Measurements from ENCODE around the gene PM20D1.
"Not testable (repeated sequence)": the region's sequence is repeated elsewhere in the genome, so short reads cannot be mapped to it uniquely, and the experiment has no call there.

The PM20D1 gene

DNA sequence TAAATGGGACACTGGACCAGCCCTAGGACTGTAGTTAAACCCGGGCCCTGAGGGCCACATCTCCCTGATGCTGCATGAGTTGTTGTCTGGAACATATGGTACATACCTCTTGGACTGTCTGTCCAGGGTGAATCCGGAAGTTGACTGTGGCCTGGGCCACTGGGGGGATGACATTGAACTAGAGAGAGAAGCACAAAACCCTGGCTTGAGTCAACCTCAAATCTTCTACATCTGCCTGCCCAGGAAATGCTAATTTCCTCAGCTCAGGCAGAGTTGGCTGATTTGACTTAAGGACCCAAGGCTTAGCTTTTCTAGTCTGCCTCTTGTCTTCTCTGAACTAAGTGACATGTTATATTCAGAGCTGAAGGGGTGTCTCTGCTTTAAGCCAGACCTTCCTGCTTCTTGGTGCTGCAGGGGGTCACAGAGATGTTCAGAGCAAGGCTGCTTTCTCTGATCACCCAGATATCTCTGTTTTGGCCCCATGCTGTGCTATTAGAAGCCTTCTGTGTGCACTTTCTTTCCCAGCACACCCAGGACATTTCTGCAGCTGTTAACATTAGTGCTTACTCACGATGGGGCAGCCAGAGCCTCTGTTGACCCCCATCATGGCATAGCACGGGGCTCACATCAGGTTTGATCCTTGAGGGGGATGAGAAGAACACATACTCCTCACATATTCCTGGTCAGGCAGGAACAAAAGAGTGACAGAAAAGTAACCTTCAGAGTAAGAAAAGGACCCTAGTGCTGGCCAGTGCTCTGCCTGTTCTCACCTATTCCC lies 9.6 kb downstream of the PM20D1 start:
- no peak for DNase-seq

DNA sequence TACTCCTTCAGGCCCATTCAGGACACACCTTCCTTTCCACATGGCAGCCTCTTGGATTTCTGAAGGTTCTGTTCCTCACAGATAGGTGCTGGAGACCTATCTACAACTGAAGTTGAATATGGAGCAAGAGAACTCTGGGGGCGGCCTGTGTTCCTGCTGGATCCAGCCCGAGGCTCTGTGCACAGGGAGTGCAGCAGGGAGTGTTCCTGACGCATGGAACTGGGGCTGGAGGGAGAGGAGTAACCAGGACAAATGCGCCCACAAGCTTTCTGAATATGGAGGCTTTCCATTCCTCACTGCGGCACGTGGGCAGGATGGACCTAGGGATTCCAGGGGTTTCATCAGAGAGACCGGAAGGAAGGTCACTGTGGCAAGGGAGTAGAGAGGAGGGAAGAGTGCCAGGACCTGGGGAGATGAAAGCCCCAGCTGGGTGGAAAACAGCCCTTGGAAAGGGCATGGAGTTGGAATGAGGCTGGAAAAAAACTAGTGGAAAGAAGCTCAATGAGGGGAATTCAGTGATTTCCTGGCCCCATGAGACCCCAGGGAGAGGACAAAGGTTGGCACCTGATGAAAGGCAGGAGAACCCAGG lies 12.5 kb downstream of the PM20D1 start:
- no peak for DNase-seq

DNA sequence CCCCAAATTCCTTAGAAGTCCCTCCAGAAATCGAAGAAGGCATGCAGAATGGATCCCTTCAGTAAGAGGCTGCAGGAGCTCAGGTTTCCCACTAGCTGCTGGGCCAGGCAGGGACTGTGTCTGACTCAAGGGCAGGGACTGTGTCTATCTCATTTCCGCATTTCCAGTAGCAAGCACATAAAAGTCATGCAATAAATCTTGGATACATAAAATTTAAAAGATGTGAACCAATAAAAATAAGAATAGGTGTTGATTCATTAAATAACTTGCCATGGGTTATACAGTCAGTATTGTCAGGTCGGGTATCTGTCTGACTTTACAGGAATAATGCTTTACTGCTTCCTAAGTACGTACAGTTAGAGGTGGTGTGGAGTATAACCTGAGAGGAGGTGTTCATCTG lies 15.2 kb downstream of the PM20D1 start:
- no peak for DNase-seq

DNA sequence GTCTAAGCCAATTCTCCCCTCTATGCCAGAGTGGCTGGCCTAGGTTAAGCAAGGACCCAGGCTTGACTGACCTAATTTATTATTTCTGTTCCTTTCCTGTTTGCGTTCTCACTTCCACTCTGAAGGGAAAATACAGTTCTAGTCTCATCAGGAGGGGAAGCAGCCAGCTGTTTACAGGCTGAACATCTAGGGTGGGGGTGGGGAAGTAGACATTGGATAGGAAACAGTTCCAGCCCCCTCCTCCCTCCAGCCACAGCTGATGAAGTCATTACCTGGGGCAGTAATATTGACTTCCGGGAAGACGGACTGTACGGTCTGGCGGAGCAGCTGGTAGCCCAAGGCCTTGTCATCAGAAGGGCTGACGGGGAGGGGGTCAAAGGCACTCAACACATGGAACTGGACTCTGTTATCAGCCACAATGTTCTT lies 17.6 kb downstream of the PM20D1 start:
- no peak for DNase-seq

DNA sequence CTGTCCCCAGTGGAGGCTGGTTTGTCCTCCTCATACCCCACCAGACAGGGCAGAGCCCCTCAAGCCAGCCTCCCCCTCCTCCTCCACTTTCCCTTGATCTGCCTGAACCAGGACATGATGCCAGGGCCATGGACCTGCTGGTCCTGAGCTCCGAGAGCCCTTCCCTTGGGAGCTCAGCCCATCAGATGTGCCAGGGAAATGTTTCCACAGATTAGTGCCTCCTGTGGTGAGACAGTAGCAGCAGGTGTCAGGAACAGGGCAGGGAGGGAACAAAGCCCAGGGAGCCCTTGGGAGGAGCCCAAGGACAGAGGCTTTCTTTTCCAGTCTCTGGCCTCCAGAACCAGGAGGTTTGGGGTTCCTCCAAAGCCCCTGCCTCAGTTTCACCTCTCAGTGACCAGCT lies 22.3 kb downstream of the PM20D1 start:
- no peak for DNase-seq

DNA sequence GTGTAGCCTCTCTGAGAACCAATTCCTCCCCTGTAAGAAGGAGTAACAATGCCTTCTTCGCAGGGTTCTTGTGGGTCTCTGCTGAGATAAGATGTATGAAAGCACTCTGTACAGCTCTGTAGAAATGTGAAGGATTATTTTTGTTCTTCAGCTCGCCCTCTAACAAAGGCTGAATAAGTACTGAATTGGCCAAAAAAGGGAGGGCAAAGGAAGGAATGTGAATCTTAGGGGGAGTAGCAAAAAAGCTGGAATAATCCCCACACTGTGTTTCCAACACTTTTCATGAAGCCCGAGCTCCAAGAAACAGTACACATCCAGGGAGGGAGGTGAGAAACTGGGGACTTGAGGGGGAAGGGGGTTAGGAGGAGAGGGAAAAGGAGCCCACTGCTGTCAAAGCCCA lies 22.9 kb downstream of the PM20D1 start:
- no peak for DNase-seq

DNA sequence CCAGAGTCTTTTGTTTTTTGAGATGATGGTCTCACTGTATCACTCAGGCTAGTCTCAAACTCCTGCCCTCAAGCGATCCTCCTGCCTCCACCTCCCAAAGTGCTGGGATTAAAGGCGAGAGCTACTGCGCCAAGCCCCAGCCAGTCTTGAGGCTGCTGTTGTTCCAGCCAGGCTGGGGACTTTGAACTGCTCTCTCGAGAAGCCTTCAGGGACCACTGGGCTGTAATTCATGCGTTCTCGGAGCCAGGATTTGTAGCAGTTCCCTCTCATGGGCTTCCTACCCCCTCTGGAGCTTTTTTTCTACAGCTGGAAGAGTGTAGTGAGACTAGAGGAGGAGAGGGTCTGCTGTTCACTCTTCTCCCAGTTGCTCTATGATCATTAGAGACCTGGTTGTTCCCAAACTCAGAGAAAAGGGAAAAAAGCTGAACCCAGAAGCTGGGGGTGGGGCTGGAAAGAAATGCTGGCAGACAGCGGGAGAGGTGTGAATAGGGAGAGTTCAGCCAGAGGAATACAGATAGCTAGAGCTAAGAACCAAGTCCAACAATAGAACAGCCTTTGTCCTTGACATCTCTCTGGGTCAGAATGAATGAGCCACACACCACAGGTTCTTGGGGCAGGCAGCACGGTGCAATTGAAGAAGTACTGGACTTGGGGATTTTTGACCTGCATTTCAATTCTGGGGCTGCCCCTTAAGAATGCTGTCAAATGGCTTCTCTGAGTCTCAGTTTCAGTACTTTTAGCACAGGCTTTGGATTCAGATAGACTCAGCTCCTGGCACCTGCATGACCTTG lies 23.7 kb downstream of the PM20D1 start:
- DNase-seq = no peak

DNA sequence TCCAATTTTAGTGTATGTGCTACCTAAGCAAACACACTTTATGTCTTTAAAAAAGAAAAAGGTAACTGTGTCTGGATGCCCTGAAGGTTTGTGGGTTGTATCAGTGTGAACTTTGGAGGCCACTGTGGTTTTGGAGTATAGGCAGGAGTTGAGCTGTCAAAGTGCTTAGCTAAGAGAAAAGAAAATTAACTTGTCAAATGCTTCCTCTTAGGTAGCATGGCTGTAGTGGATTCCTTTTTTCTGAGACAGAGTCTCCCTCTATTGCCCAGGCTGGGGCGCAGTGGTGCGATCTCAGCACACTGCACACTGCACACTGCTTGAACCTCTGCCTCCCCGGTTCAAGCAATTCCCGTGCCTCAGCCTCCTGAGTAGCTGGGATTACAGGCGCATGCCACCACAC lies 25.8 kb downstream of the PM20D1 start:
- no peak for DNase-seq

DNA sequence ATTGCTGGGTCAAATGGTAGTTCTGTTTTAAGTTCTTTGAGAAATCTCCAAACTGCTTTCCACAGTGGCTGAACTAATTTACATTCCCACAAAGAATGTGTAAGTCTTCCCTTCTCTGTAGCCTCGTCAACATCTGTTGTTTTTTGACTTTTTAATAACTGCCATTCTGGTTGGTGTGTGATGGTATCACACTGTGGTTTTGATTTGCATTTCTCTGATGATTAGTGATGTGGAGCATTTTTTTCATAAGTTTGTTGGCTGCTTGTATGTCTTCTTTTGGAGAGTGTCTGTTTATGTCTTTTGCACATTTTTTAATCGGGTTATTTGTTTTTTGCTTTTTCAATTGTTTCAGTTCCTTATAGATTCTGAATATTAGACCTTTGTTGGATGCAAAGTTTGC lies 26.7 kb downstream of the PM20D1 start:
- DNase-seq = not testable (repeated sequence)

DNA sequence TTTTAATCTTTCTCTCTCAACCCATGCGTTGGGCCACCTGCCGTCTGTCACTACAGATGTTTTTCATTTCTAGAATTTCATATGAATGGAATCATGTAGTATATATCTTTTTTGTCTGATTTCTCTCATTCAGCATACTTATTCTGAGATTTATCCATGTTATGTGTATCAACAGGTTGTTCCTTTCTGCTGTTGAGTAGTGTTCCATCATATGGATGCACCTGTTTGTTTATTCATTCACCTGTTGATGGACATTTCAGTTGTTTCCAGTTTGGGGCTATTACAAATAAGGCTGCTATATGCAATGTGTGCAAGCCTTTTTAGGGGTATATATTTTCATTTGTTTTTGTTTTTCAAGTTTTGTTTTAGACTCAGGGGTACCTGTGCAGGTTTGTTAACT lies 27.5 kb downstream of the PM20D1 start:
- no peak for DNase-seq

DNA sequence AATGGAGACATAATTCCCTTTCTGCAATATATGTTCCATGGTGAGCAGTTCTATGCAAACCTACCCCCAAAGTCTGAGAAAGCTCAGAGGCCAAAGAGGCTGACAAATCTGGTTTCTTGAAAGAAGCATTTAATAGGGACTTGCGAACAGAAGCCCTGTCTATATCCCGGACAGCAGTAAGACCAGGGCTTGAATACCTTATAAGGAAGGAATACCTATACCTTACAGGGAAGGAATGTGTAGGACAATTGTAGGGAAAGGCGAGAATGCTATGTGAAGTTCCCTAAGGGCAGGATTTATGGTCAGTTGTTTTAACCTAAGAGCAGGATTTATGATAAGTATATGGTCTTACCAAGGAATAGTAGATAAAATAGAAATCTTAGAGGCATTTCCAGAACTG lies 31.9 kb downstream of the PM20D1 start:
- no peak for DNase-seq

DNA sequence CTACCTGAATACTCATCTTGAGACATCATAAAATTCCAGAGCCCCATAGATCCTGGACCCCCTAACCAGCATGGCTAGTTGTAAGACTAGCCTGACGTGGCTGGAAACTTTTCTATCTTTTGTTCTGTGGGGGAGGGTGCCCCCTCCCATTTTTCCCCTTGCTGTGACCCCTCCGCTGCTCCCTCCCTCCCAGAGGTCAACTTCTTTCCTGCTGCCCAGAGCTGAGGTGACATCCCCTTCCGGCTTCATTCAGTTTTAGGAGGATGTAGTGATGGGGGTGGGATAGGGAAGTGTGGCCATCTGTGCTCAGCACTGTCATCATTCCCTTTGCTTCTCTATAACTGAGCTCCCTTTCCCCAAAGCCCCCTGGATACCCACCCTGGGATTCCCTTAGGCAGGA lies 32.6 kb downstream of the PM20D1 start:
- DNase-seq = no peak

DNA sequence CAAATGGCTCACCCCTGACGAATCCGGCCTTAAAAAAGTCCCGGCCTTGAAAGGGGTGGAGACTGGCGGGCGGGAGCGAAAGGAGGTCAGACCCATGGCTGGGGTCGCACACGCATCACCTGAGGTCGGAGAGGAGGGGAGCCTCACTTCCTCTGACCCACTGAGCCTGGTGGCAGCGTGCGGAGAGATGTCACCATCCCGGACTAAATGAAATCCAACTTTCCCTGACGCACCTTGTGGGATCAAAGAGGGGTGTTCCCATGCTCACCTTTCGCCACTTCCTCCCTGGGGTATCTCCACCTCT lies 36.2 kb downstream of the PM20D1 start:
- DNase-seq = peak; percentile 23

DNA sequence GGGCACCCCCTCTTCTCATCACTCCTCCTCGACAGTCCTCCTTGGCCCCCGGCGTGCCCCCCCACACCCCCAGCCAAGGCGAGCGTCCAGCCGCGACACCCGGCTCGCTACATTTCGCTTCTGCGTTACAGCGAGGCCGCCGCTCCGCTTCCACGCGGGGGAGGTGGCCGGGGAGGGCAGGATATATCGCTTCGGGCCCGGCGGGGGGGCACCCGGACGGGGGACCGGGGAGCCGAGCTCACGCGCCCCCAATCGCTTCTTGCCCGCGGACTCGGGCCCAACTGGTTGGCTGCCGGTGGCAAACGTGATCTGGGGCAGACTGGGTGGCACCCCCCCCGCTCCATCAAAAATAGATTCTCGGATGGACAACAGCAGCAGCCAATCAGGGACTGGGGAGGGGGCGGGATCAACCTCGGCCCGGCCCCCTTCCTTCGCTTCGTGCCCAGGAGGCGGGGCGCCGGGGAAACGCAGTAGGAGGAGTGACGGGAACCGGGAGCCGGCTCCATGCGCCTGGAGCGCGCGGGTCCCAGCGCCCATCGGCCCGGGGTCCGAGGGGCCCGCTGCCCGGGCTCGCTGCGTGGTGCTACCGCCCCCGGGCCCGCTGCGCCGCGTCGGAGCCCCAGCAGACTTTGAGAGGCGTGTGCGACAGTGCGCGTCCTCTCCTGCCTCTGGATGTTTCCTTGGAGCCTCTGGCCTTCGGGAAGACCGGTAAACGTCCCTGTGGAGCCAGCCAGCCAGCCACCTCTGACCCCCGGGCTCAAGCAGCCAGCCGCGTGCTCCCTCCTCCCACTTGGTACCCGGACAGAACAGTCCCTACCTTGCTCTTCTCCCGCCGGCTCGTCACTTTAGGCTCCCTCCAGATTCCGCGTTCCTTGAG lies 36.8 kb downstream of the PM20D1 start, which contains the start of gene SLC41A1:
TSS of gene SLC41A1 (minus strand) at position 321 of the 877 bp plus-strand sequence. CDS start 2,757 bp downstream, outside the sequence.
- DNase-seq = peak; percentile 95

DNA sequence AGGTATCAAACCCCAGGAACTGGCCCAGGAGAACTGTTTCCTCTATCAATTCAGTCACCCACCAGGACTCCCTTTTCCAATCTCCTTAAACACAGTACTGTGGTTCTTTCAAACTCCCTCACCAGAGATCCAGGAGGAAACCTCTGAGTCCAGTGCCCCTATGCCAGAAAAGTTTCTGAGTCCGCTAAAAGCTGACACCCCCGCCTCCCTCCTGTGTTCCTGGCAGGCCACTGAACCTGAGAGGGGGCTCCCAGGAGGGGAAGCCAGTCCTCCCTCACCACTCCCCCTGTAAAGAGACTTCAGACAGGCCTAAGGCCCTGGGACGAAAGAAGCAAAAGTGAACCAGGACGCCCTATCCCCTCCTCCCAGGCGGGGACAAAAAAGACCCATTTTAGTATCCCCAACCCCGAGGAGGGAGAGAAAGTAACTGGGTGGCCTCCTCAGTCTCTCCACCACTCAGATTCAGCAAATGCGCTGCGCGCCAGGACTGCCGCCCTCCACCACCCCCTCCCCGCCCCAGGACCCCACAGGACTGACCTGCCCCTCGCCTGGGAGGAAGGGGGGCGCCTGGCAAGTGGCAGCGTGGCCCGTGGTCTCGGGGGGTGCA lies 37.6 kb downstream of the PM20D1 start:
- DNase-seq = no peak

DNA sequence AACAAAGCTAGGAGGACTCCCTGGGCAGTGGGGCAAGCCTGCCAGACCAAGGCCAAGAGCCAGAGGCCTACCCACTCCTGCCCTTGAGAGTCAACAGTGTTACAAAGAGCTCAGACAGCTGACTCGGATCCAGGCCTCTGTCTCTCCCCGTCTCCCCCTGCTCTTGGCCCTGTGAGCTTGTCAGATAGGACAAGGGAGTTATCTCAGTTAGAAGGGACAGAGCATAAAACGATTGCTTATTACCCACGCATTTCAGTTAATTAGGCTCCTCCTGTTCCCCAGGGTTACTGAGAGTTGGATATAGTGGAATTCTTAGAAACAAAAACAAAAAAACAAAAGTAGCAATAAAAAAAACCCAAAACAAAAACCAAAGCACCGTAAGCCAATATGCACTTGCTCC lies 38.3 kb downstream of the PM20D1 start:
- DNase-seq = no peak

DNA sequence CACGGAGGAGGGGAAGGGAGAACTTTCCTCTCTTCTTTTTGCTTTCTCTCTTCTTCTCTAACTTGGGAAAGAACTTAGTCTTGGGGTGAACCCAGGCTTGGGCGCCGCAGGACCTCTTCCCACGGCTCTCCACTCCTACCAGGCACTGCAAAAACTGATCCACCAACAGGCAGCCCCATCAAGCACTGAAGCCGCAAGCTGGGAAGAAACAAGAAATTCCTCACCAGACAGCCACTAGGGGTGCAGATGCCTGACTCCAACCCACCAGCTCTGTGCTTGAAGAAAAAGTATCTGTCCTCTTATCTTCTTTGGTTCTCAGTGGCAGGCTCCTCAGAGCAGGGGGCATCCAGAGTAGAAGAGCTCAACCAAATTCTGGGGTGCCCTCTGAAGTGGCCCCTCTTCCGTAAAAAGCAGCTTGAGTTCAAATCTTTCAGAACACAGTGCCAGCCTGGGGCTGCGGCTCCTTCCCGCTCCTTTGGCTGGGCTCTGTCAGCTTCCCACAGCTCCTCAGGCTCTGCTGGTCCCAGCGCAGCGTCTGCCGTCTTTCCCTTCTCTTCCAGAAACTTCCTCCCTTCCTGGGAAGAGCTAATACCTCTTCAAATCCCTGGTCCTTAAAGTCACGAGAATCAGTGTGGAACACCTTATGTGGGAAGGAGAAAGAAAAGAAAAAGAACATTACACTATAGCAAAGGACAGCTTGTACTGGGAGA lies 39.3 kb downstream of the PM20D1 start:
- DNase-seq = no peak

DNA sequence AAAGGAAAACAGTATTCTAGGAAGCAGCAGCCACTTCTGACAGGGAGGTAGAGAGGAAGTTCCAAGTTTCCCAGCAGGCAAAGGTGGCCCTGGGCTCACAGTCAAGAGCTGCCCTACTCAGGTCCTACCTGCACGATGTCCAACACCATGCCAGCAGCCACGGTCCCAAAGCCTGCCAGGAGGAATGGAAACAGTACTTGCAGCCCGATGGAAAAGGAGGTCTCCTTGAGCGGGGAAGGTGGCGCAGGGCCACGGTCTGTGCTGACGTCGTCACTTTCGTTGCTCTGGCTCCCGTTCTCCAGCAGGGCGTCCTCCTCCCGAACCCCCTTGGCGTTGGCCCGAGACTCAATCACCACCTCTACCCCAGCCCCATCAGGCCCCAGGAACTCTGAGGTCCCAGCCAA lies 40.0 kb downstream of the PM20D1 start:
- DNase-seq = no peak

DNA sequence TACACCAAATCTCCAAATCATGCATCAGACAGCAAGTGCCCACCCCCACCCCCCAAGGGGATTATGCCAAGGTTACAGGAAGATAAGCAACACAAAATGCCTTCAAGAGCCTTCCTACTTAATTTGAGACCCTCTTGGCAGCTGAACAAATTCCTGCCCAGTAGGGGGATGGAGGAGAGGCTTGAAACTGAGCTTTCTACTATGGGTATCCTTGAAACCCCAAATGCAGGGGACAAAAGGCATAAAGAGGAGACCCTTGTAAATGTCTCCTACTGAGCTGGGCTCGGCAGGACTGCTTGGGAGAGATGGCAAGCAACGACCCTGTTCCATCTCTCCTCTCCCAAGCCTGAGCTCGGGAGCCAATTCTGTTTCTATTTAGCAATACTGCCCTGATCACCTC lies 40.5 kb downstream of the PM20D1 start:
- no peak for DNase-seq

DNA sequence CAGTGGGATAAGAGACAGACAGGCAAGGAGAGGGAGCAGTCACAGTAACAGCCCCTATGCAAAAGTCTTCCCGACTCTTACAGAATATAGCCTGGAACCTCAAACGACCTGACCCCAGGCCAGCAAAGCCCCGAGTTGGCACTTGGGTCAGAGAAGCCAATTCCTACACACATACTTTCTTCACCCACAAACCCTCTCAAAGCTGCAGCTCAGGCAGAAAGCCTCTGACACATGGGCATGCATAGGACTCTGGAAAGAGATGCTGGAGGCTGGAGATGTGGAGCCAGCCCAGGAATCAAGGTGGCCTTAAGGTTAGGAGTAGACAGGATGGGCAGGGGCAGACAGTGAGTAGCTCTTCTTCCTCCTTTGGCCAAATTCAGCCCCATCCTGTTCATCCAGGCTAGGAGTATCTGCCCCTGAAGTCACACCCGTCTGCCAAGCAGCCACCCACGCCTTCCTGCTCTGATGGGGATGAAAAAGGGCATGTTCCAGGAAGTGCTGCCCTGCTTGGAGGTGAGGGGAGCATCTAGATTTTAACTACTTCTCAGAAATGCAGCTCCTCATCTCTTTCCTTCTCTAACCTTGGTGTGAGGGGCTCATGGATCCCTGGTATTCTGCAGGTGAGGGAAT lies 44.7 kb downstream of the PM20D1 start:
- DNase-seq = no peak

DNA sequence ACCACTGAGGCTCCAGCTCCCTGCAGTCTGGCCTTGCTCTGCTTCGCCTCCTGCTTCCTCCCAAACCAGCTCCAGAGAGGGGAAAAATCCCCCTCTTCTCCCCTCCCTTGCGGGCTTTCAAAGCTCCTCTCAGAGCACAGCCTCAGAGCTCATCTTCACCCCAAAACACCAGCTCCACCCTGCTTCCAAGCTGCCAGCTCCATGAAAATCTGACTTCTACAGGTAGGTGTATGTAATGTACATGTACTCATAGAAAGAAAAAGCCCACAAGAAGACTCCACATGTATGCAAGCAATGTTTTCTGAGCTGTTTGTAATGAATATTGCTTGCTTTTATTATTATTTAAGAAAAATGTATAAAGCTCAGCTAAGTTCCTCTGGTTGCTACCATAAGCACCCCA lies 45.3 kb downstream of the PM20D1 start:
- DNase-seq = no peak

DNA sequence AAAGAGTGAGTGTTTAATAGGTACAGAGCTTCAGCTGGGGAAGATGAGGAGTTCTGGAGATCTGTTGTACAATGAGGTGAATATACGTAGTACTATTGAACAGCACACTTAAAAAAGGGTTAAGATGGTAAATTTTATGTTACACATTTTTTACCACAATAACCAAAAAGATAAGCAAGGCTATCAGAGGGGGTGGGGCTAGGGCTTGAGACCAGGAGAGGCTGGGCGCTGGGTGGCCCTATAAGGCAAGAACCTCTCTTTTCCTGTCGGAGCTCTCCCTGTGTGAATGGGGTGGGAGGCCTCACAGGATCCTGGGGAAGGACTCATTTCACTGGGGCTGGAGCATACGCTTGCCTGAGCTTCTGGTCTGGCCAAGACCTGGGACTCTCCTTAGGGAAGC lies 45.9 kb downstream of the PM20D1 start:
- DNase-seq = no peak

All from CD4-positive, alpha-beta T cell treated with Interferon gamma for 1 hour (primary cell).